T-helper 2 cell treated with Interferon-gamma antibody and Interleukin-4, amounts not matched to agents 100 ng/mL and 5 ng/mL, for 36 hours (primary cell): Measurements from ENCODE around the gene TGOLN2. TPM values are rescaled to one million over a fixed set of nuclear protein-coding genes. Genes with fewer than 3 reads are reported as not detected.
"Not testable (repeated sequence)": the region's sequence is repeated elsewhere in the genome, so short reads cannot be mapped to it uniquely, and the experiment has no call there.

Experiments used
- intact Hi-C: fragments of 100-400 bp; cut with micrococcal nuclease; formaldehyde crosslinking; loops from one replicate; pipeline ENCODE4 v1.15.1; 2023
- total RNA-seq: library from RNA; stranded (reverse); gene quantifications from 2 replicates; pipeline ENCODE4 v1.2.3, GENCODE V29; 2022

Gene TGOLN2
- total RNA-seq, result 130 and 133 TPM in 2 replicates

- intact Hi-C loops, result loop anchor here (1.0 to 2.0 kb wide), 6 partner anchors 26 to 357 kb away; partner anchors contain the start of genes ELMOD3, GGCX, KCMF1 and MAT2A
These were observed at the start of gene TGOLN2 for GRCh38 chr2:85327822-85328617. Gene TGOLN2, minus strand, starts transcription at chr2:85327989. Its CDS starts 27 bp downstream, at chr2:85327962.

- intact Hi-C loops, result no loop called here
These were observed 49.3 kb upstream of the TGOLN2 start for GRCh38 chr2:85377083-85377482.

GRCh38 chr2:85376291-85377065 is 48.7 kb upstream of the TGOLN2 start:
- intact Hi-C loops, result no loop called here

- intact Hi-C loops, result no loop called here
These were observed 43.3 kb upstream of the TGOLN2 start for GRCh38 chr2:85371045-85371444.

GRCh38 chr2:85369500-85369899 is 41.7 kb upstream of the TGOLN2 start:
- intact Hi-C loops, result no loop called here

- intact Hi-C loops, result no loop called here
These were observed 41.1 kb upstream of the TGOLN2 start for GRCh38 chr2:85368921-85369320.

- intact Hi-C loops, result no loop called here
These were observed 39.4 kb upstream of the TGOLN2 start for GRCh38 chr2:85367180-85367579.

- intact Hi-C loops, result not testable (repeated sequence)
These were observed 35.0 kb upstream of the TGOLN2 start for GRCh38 chr2:85362653-85363387.

- intact Hi-C loops, result no loop called here
These were observed 29.9 kb upstream of the TGOLN2 start for GRCh38 chr2:85357736-85358135.

- intact Hi-C loops, result no loop called here
These were observed 28.4 kb upstream of the TGOLN2 start for GRCh38 chr2:85356186-85356585.

GRCh38 chr2:85355521-85355920 is 27.7 kb upstream of the TGOLN2 start:
- intact Hi-C loops, result loop anchor here (2.0 kb wide), 2 partner anchors 53 to 197 kb away; no protein-coding TSS in a partner anchor

GRCh38 chr2:85355073-85355410 is 27.3 kb upstream of the TGOLN2 start:
- intact Hi-C loops, result loop anchor here (2.0 kb wide), 2 partner anchors 54 to 198 kb away; no protein-coding TSS in a partner anchor

GRCh38 chr2:85354286-85355072 is 26.7 kb upstream of the TGOLN2 start, which contains the start of the genes ELMOD3 and RETSAT:
Gene ELMOD3, plus strand, starts transcription at chr2:85354769. Its CDS starts 2,430 bp downstream, at chr2:85357199.
Gene RETSAT, minus strand, starts transcription at chr2:85354528. Its CDS starts 21 bp downstream, at chr2:85354507.
- intact Hi-C loops, result loop anchor here (1.0 to 5.0 kb wide), 9 partner anchors 26 to 752 kb away; partner anchors contain the start of genes GGCX, PTCD3, SH2D6 and USP39

- intact Hi-C loops, result loop anchor here (1.0 to 5.0 kb wide), 9 partner anchors 26 to 752 kb away; partner anchors contain the start of genes GGCX, PTCD3, SH2D6 and USP39
These were observed 26.1 kb upstream of the TGOLN2 start for GRCh38 chr2:85353876-85354285.

GRCh38 chr2:85347599-85347998 is 19.8 kb upstream of the TGOLN2 start:
- intact Hi-C loops, result no loop called here

GRCh38 chr2:85344356-85344954 is 16.7 kb upstream of the TGOLN2 start:
- intact Hi-C loops, result no loop called here

GRCh38 chr2:85343207-85343895 is 15.6 kb upstream of the TGOLN2 start:
- intact Hi-C loops, result loop anchor here (1.0 kb wide), 1 partner anchor 26 kb away; no protein-coding TSS in a partner anchor

- intact Hi-C loops, result no loop called here
These were observed 14.4 kb upstream of the TGOLN2 start for GRCh38 chr2:85342156-85342555.
